ENCODE measurements around the gene ZW10. TPM values are rescaled to one million over a fixed set of nuclear protein-coding genes. Genes with fewer than 3 reads are reported as not detected.

Gene ZW10
- total RNA-seq, 1 experiment from 2014 or later: 18.9 TPM

- TF ChIP-seq ZNF532 (CRISPR knock-in tag; IDR thresholded peaks at IDR 0.05; ENCODE audit: borderline replicate concordance): no peak
- TF ChIP-seq ELF4 (CRISPR knock-in tag; IDR thresholded peaks at IDR 0.05; ENCODE audit: low read depth): no peak
- no peak for TF ChIP-seq PREB (CRISPR knock-in tag; IDR thresholded peaks at IDR 0.05; ENCODE audit: borderline replicate concordance)
- no peak for TF ChIP-seq AFF4 (CRISPR knock-in tag; IDR thresholded peaks at IDR 0.05; ENCODE audit: borderline replicate concordance)
- TF ChIP-seq ATF1 (CRISPR knock-in tag; IDR thresholded peaks at IDR 0.05): no peak
- TF ChIP-seq, protein P1, sequence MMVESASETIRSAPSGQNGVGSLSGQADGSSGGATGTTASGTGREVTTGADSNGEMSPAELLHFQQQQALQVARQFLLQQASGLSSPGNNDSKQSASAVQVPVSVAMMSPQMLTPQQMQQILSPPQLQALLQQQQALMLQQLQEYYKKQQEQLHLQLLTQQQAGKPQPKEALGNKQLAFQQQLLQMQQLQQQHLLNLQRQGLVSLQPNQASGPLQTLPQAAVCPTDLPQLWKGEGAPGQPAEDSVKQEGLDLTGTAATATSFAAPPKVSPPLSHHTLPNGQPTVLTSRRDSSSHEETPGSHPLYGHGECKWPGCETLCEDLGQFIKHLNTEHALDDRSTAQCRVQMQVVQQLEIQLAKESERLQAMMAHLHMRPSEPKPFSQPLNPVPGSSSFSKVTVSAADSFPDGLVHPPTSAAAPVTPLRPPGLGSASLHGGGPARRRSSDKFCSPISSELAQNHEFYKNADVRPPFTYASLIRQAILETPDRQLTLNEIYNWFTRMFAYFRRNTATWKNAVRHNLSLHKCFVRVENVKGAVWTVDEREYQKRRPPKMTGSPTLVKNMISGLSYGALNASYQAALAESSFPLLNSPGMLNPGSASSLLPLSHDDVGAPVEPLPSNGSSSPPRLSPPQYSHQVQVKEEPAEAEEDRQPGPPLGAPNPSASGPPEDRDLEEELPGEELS (CRISPR knock-in tag; IDR thresholded peaks at IDR 0.05): peak; percentile 46; the same call in 1 of the 2 replicates
- TF ChIP-seq ATF6 (CRISPR knock-in tag; IDR thresholded peaks at IDR 0.05): no peak
- TF ChIP-seq ZNF425 (CRISPR knock-in tag; conservative IDR thresholded peaks at IDR 0.05): no peak
- TF ChIP-seq TEAD1 (CRISPR knock-in tag; IDR thresholded peaks at IDR 0.05): 0 out of 2 replicates have a peak, but pooled peaks have one; percentile 48
- TF ChIP-seq OVOL2 (CRISPR knock-in tag; IDR thresholded peaks at IDR 0.05; ENCODE audit: borderline replicate concordance): no peak
- TF ChIP-seq, protein P2, sequence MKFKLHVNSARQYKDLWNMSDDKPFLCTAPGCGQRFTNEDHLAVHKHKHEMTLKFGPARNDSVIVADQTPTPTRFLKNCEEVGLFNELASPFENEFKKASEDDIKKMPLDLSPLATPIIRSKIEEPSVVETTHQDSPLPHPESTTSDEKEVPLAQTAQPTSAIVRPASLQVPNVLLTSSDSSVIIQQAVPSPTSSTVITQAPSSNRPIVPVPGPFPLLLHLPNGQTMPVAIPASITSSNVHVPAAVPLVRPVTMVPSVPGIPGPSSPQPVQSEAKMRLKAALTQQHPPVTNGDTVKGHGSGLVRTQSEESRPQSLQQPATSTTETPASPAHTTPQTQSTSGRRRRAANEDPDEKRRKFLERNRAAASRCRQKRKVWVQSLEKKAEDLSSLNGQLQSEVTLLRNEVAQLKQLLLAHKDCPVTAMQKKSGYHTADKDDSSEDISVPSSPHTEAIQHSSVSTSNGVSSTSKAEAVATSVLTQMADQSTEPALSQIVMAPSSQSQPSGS (CRISPR knock-in tag; IDR thresholded peaks at IDR 0.05; ENCODE audit: borderline replicate concordance, low read depth): no peak
- TF ChIP-seq, protein P3, sequence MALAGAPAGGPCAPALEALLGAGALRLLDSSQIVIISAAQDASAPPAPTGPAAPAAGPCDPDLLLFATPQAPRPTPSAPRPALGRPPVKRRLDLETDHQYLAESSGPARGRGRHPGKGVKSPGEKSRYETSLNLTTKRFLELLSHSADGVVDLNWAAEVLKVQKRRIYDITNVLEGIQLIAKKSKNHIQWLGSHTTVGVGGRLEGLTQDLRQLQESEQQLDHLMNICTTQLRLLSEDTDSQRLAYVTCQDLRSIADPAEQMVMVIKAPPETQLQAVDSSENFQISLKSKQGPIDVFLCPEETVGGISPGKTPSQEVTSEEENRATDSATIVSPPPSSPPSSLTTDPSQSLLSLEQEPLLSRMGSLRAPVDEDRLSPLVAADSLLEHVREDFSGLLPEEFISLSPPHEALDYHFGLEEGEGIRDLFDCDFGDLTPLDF (CRISPR knock-in tag; IDR thresholded peaks at IDR 0.05): no peak
- TF ChIP-seq SOX15 (CRISPR knock-in tag; IDR thresholded peaks at IDR 0.05): no peak
- no peak for TF ChIP-seq ZNF671 (CRISPR knock-in tag; IDR thresholded peaks at IDR 0.05)
- no peak for TF ChIP-seq ZNF396 (CRISPR knock-in tag; IDR thresholded peaks at IDR 0.05; ENCODE audit: borderline replicate concordance)
- no peak for TF ChIP-seq MLX (CRISPR knock-in tag; IDR thresholded peaks at IDR 0.05)
- no peak for TF ChIP-seq NR3C1 (CRISPR knock-in tag; conservative IDR thresholded peaks at IDR 0.05; ENCODE audit: low read depth)
- no peak for TF ChIP-seq MXD4 (CRISPR knock-in tag; IDR thresholded peaks at IDR 0.05; ENCODE audit: borderline replicate concordance)
Measured at GRCh38 chr11:113773416-113774173, at the start of gene ZW10 (continued).

All from WTC11 (cell line).